HG02763 (cell line): Measurements from ENCODE around the gene GPATCH3.
"Not testable (repeated sequence)": the region's sequence is repeated elsewhere in the genome, so short reads cannot be mapped to it uniquely, and the experiment has no call there.

ENCODE experiments used
- ATAC-seq: cut with Tn5 transposase; IDR thresholded peaks from one replicate; pipeline ENCODE4 v1.9.1; 2021; ENCODE audit warnings: mild to moderate bottlenecking, moderate library complexity; ENCODE audit not compliant: unreplicated experiment

GPATCH3 gene, protein sequence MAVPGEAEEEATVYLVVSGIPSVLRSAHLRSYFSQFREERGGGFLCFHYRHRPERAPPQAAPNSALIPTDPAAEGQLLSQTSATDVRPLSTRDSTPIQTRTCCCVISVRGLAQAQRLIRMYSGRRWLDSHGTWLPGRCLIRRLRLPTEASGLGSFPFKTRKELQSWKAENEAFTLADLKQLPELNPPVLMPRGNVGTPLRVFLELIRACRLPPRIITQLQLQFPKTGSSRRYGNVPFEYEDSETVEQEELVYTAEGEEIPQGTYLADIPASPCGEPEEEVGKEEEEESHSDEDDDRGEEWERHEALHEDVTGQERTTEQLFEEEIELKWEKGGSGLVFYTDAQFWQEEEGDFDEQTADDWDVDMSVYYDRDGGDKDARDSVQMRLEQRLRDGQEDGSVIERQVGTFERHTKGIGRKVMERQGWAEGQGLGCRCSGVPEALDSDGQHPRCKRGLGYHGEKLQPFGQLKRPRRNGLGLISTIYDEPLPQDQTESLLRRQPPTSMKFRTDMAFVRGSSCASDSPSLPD

DNA sequence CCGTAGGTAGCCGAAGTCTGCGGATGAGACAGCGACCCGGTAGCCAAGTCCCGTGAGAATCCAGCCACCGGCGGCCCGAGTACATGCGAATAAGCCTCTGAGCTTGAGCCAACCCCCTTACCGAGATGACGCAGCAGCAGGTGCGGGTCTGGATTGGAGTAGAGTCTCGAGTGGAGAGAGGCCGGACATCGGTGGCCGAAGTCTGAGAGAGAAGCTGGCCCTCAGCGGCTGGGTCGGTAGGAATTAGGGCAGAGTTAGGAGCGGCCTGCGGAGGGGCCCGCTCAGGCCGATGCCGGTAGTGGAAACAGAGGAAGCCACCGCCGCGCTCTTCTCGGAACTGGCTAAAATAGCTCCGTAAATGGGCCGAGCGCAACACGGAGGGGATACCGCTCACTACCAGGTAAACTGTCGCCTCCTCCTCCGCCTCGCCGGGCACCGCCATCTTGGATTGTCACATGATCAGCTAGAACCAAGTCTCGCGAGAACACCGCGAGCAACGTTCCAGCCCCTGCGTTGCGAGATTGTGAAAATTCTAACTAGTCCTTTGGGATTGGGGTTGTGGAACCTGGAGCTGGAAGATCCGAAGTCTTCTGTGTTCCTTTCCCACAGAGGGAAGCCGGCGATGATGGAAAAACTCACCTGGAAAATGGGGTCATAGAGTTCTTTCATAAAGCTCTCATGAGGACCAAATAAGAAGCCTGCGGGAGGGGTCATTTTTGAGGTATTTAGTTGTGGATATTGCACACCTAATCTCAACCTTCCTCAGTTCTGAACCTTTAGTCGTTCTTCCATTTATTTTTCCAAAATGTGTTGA, at the start of gene GPATCH3:
GPATCH3 (minus strand) TSS at position 467 of the 814 bp plus-strand sequence; CDS start at position 442, 25 bp downstream.
- peak; percentile 84 for ATAC-seq

DNA sequence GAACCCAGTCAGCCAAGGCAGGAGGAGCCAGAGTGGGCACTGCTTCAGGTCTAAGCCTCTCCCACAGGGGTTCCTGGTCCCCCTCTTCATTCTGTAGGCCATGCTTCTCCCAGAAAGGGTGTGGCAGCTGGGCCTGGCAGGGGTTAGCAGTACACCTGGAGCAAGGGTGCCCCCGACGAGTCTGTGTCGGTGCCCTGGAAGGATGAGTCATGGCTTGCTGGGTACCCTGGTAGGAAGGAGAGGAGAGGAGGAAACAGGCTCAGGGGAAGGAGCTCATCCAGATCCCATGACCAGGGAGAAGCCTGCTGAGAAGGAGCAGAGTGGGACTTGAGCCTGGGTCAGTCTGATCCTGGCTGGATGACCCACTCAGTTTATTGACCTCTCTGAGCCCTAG, 49.7 kb upstream of the GPATCH3 start:
- no peak for ATAC-seq

DNA sequence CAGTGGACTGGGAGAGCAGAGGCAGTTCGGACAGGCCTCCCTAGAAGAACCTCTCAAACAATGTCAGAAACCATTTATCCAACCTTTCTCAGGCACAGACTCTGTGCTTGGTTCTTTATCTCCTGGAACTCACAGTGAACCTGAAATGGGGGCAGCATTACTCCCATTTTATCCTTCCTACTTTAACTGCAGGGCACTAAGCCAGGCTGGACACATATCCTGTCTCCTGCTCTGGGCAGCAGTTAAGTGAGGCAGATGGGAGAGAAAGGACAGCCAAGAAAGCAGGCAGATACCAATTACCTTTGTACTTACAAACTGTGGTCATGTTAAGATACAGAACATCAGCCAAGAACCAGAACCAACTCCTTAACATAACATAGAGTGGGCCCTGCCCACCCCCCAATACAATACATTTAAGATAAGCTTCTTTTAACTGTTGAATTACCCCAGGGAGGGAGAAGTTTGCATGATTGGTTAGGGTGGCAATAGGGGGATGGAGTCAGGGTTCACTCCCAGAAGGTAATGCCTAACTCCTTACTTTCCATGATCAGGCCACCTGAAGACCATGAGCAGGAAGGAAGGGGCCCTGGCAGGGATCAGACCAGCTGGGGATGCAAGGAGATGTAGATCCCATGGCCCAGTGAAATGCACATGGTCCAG, 49.1 kb upstream of the GPATCH3 start:
- no peak for ATAC-seq

DNA sequence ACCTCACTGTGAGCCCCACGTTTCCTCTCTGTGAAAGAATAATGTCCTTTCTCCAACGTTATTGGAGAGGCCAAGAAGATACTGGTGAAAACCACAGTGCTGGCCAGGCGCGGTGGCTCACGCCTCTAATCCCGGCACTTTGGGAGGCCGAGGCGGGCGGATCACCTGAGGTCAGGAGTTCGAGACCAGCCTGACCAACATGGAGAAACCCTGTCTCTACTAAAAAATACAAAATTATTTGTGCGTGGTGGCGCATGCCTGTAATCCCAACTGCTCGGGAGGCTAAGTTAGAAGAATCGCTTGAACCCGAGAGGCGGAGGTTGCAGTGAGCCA, 48.4 kb upstream of the GPATCH3 start:
- not testable (repeated sequence) for ATAC-seq

DNA sequence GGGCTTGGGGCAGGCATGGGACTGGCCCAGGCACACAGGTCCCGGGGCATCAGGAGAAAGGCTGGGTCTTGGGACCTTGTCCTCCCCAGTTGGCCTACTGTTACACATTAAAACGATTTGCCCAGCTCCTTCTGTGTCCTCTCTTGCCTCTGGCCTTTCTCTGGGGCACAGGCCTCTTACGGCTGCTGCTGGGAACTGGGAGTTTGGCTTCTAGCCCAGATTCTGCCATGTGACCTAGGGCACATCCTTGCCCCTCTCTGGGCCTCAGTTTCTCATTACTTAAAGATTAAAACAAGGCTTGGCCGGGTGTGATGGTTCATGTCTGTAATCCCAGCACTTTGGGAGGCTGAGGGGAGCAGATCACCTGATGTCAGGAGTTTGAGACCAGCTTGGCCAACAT, 46.0 kb upstream of the GPATCH3 start:
- ATAC-seq: no peak

DNA sequence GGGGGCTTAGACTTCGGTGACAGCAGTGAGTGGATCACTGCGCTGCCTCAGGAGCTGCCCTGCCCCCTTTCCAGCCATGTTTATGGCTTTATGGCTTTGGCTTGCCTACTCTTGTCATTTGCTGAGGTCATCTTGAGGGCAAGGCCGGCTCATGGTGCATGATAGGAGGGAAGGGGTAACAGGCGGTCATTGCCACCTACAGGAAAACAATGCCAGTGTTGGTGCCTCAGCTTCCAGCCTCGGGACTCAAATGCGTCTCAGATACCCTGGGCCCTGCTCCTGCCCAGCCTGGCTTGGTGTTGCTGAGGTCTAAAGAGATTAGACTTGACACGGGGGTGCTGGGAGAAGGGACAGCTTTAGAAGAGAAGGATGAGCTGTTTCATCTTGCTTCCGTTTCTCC, 45.5 kb upstream of the GPATCH3 start:
- ATAC-seq: no peak

DNA sequence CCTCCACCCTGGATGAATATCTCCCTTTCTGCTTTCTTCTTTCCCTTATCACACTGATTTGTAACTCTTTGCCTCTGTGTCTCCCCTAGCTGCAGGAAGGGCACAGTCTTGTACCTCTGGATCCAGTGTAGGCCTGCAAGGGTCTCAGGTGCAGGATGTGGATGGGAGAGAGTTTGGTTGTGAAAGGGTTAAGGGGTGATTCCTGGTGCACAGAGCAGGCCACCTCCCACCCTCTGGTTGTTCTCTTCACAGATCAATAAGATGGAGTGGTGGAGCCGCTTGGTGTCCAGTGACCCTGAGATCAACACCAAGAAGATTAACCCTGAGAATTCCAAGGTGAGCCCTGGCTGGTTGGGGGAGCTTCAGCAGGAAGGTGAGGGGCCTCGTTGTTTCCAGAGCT, 44.9 kb upstream of the GPATCH3 start:
- no peak for ATAC-seq

DNA sequence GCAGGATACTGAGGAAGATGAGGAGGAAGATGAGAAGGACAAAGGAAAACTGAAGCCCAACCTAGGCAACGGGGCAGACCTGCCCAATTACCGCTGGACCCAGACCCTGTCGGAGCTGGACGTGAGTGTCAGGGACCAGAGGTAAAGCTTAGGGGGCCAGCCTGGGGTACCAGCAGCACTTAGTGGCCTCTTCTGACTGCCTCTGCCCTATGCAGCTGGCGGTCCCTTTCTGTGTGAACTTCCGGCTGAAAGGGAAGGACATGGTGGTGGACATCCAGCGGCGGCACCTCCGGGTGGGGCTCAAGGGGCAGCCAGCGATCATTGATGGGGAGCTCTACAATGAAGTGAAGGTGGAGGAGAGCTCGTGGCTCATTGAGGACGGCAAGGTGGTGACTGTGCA, 42.4 kb upstream of the GPATCH3 start:
- ATAC-seq: no peak

DNA sequence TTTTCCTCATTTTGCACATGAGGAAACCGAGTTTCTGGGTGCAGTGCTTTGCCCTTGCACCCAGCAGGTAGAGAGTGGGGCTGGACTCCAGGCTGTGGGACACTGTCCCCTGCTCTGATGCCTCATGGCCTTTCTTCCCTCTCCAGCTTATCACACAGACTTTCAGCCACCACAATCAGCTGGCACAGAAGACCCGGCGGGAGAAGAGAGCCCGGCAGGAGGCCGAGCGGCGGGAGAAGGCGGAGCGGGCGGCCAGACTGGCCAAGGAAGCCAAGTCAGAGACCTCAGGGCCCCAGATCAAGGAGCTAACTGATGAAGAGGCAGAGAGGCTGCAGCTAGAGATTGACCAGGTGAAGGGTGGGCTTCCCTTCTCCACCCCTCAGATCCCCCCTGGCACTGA, 41.0 kb upstream of the GPATCH3 start:
- ATAC-seq: no peak

DNA sequence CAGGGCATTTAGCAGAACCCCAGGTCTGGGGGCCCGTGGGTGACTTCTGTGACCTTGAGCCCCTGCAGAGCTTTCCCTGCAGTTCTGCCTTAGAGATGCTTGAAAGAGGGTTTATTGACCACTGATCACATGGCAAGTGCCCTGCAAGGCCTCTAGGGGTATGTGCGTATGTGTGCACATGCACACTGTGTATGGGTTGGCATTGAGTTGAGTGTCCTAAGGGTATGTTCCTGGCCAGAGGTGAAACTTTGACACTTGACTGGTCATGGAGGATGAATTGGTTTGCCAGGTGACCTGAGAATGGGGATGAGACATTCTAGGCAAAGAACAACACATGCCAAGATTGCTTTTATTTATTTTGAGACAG, 38.4 kb upstream of the GPATCH3 start:
- ATAC-seq: no peak

DNA sequence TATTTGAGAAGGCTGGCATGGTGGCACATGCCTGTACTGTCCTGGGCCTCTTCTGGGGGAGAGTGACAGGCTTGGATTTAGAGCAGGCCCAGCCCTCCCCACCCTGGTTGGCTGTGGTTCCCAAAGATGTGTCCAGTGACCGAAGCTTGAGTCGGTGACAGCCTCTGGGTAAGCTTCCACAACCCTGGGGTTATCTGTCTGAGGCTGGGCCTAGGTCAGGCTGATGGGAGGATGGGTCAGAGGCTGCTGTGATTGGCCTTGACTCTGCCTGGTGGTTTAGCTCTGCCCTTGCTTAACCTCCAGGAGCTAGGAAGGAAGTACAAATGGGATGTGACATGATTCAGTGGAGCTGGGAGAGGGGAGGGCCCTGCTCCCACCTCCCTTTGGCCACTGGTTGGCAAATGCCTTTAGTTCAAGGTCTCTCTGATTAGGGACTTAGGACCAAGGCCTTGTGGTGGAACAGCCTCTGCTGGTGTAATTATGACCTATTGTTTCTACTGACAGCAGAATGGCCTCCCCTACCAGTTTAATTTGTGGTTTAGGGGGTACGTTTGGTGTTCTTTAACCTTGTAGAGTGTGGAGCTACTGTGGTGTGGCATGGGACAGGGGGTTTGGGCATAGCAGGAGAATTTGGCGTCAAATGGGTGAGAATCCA, 37.9 kb upstream of the GPATCH3 start:
- no peak for ATAC-seq

DNA sequence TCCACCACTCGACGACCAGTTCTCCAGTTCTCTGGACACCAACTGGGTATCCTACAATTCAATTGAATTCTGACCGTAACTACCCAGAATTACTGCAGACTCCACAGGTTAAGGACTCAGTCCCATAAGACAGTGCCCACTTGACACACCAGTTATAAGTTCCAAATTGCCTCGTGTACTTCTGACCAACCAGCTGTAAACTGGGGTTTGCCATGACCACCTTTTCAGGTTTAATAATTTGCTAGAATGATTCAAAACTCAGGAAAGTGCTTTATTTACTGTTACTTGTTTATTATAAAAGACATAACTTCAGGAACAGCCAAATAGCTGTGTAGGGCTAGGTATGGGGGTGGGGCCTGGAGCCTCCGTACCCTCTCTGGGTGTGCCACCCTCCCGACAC, 36.6 kb upstream of the GPATCH3 start:
- ATAC-seq: no peak

DNA sequence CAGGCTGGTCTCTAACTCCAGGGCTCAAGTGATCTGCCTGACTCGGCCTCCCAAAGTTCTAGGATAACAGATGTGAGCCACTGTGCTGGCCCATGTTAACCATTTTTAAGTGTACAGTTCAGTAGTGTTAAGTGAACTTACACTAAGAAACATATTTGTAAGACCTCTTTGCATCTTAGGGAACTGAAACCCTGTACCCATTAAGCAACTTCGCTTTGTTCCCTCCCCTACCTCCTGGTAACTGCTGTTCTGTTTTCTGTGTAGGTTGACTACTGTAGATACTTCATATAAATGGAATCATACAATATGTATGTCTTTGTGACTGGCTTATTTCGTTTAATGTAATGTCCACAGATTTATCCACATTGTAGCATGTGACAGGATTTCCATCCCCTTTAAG, 32.3 kb upstream of the GPATCH3 start:
- no peak for ATAC-seq

DNA sequence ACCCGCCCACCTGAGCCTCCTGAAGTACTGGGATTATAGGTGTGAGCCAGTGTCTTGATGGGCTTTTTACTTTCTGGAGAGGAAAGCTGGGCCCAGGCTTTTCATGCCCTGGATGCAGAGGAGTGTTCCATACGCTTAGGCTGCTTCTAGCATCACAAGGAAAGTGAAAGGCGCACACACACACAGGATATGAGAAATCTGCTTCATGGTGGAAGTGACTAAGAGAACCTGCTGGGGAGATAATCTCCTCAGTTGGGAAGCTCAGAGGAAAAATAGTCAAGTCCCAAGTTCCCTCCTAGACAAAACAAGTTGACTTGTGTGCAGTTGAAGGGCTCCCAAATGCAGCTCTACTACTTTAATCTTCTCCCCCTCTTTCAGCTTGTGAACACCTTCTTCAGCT, 23.4 kb upstream of the GPATCH3 start:
- no peak for ATAC-seq

DNA sequence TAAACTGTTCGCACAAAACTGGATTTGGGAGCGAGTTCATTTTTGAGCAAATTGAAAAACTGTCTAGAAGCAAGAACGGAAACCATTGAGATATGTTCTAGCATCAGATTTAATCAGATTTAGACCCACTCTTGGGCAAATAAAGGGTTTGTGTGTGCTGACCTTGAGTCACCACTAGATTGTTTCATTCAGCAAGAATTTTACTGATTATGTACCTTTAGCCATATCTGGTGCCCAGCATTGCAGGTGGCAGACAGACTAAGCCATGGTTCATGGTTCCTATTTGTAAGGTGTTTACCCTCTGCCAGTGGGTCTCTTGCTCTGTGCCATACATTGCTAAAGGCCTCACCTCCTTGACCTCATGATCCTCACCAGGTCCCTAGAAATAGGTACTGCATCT, 22.6 kb upstream of the GPATCH3 start:
- no peak for ATAC-seq

DNA sequence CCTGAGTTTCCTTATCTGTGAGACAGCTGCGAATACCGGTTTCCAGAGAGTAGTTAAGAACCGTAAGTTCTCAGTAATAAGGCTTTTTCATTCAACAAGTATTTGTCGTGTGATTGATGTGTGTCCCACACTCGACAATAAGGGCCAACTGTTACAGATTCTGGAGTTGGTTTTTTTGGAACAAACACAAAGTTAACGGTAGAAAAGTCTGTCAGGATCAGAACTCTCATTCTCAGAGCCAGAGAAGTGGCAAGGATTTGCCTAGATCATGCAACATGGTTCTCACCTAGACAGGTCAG, 22.1 kb upstream of the GPATCH3 start:
- no peak for ATAC-seq

DNA sequence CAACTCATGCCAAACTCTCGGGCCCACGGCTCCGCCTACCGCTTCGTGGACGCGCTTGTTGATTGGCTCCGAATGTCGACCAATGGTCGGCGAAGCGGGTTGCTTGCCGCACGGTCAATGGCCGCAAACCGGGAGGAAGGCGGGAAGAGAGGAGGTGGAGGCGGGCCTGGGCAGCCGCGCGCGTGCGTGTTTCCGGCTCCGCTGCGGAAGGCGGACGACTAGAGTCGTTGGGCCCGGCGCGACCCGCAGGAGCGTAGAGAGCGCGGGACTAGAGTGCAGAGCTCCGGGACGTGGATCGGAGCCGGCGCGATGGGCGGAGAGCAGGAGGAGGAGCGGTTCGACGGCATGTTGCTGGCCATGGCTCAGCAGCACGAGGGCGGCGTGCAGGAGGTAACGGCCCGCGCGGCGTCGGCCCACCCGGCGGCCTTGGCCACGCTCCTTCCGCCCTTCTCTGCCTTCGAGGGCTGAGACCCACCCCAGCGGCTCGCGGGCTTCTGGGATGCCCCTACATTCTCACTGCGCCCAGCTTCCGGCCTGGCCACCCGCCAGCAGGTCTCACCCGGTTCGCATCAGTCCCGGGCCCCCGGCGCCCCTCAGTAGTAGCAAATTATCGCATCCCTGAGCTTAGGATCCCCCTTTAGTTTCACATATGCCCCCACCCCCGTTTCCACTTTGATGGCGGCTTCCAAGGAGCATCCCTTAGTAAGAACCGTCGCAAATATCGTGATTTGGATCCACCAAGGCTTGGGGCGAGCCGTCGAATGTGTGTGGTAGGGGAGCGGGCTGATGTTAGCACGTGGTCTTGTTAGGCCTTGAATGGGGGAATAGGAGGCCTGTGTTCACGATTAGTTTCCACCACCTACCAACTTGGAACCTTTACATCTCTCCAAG, 21.5 kb upstream of the GPATCH3 start, which contains the start of gene NUDC:
NUDC (plus strand) TSS at position 204 of the 891 bp plus-strand sequence; CDS start at position 310, 106 bp downstream.
- ATAC-seq: peak; percentile 96

DNA sequence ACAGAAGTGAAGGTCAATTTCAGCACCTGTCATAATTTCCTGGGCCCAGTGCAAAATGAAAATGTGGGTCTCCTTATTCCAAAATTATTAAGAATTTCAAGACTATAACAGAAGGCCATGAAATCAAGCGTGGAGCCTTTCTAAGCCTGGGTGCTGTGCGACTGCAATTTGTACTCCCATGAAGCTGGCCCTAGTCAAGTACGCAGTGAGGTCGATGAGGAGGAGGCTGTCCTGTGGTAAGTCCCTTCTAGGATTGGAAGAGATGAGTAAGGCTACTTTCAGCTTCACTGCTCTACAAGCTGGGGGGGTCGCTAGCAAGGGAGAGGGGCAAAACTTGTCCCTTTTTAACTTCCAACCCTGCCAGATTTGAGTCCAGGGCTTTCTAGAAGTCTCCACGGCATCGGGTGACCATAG, 20.9 kb upstream of the GPATCH3 start:
- no peak for ATAC-seq

DNA sequence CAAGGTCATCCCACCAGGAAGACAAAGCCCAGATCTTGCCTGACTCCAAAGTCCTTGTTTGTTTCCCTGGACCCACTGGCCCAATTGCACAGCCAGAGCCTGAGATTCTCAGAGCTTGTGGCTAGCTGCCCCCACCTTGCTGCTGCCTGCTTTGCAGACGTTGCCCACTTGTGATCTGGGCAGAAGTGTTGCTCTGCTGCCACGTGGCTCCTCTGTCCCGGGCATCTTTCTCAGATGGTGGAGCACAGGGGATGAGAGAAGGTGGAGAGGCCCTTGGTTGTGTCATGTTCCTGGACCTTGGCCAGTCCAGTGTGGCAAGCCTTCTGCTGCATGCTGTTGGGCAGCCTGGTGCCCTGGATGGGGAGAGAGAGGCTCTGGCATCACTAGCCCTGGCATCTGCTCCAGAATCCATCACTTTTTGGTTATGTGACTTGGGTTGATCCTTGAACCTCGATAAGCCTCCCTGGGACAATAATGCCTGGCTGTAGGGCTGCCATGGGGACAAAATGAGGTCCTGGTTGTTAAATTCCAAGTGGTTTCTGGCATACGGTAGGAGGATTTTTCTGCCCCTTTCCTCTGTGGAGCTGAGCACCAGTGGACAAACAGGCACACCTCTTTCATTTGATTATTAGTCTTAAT, 15.1 kb upstream of the GPATCH3 start:
- no peak for ATAC-seq
